ENCODE measurements around the gene CCR8. TPM values are rescaled to one million over a fixed set of nuclear protein-coding genes. Genes with fewer than 3 reads are reported as not detected.

Gene CCR8
- total RNA-seq, 1 donor from 2014 or later, result not detected

DNA sequence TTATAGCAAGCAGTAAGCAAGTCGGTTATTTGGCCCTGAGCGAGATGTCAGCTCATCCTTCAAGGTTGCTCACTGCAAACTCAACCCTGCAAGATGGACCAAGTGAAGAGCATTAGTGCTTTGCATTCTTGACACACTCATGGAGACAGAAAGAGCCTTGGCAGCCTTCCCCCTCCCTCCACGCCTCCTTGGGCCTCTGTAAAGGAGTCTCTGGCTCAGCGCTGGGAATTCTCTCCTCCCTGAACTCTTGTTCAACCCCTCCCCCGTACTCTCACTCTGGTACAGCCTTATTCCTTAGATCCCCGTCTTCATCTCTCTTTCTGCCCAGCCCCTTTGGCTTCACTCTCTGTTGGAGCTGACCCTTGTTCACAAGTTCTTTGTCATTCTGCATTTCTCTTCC, 47.5 kb upstream of the CCR8 start:
- Mint-ChIP-seq H3K4me3 (ENCODE audit: unreplicated experiment) (no peak overlapping the region), H3K27me3 (ENCODE audit: unreplicated experiment) (peaks cover 6% of the 10 kb centered on the region), H3K4me1 (ENCODE audit: unreplicated experiment) (peaks cover 32% of the 10 kb centered on the region), H3K27ac (ENCODE audit: unreplicated experiment) (no peak overlapping the region), H3K36me3 (ENCODE audit: low read depth, unreplicated experiment) (no peaks in the 10 kb centered on the region), H3K9me3 (ENCODE audit: unreplicated experiment) (no peaks in the 10 kb centered on the region)
- TF ChIP-seq, protein P1, sequence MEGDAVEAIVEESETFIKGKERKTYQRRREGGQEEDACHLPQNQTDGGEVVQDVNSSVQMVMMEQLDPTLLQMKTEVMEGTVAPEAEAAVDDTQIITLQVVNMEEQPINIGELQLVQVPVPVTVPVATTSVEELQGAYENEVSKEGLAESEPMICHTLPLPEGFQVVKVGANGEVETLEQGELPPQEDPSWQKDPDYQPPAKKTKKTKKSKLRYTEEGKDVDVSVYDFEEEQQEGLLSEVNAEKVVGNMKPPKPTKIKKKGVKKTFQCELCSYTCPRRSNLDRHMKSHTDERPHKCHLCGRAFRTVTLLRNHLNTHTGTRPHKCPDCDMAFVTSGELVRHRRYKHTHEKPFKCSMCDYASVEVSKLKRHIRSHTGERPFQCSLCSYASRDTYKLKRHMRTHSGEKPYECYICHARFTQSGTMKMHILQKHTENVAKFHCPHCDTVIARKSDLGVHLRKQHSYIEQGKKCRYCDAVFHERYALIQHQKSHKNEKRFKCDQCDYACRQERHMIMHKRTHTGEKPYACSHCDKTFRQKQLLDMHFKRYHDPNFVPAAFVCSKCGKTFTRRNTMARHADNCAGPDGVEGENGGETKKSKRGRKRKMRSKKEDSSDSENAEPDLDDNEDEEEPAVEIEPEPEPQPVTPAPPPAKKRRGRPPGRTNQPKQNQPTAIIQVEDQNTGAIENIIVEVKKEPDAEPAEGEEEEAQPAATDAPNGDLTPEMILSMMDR (IDR thresholded peaks at IDR 0.05; ENCODE audit: unreplicated experiment), result no peak
- no peak for DNase-seq (ENCODE audit: low spot score)

DNA sequence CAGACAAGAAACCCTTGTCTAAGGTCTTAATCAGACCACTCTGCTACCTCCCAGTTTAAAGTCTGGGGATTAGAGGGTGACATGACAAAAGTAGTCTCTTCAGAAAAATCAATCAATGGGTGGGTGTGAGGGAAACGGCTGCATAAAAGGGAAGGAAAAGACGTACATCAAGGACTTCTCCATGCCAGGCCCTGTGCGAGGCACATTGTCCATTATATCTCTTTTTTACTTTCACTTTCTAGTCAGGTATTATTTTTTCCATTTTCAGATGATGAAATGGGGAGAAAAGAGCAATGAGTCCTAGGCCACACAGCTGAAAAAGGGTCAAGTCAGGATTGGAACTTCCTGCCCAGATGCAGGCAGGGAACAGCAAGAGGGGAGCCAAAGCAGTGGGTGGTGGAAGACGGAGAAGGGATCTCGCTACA, 45.0 kb upstream of the CCR8 start:
- Mint-ChIP-seq H3K27me3 (ENCODE audit: unreplicated experiment) (peaks cover 6% of the 10 kb centered on the region), H3K9me3 (ENCODE audit: unreplicated experiment) (no peaks in the 10 kb centered on the region), H3K4me3 (ENCODE audit: unreplicated experiment) (no peak overlapping the region), H3K4me1 (ENCODE audit: unreplicated experiment) (peaks cover 23% of the 10 kb centered on the region), H3K36me3 (ENCODE audit: low read depth, unreplicated experiment) (no peaks in the 10 kb centered on the region), H3K27ac (ENCODE audit: unreplicated experiment) (no peak overlapping the region)
- no peak for DNase-seq (ENCODE audit: low spot score)
- TF ChIP-seq, protein P1 (IDR thresholded peaks at IDR 0.05; ENCODE audit: unreplicated experiment), result no peak

DNA sequence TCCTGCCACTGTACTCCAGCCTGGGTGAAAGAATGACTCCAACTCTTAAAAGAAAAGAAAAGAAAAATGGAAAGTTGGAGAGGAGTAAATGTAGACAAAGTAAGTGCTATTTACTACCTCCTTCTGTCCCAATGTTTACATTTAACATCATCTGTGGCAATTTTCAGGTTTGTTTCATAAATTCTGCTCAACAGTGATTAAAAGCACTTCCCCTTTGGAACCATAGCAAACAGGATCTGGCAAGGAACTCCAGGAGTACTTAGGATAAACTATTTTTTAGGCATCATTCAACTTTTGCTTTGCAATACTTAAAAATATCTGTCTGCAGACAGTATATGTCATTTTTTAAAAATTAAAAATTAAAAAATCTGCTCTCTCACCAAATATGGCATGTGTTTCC, 44.2 kb upstream of the CCR8 start:
- Mint-ChIP-seq H3K4me1 (ENCODE audit: unreplicated experiment) (peaks cover 21% of the 10 kb centered on the region), H3K27me3 (ENCODE audit: unreplicated experiment) (peaks cover 6% of the 10 kb centered on the region), H3K9me3 (ENCODE audit: unreplicated experiment) (no peaks in the 10 kb centered on the region), H3K4me3 (ENCODE audit: unreplicated experiment) (no peak overlapping the region), H3K27ac (ENCODE audit: unreplicated experiment) (no peak overlapping the region), H3K36me3 (ENCODE audit: low read depth, unreplicated experiment) (no peaks in the 10 kb centered on the region)
- no peak for DNase-seq (ENCODE audit: low spot score)
- TF ChIP-seq, protein P1 (IDR thresholded peaks at IDR 0.05; ENCODE audit: unreplicated experiment), result no peak

DNA sequence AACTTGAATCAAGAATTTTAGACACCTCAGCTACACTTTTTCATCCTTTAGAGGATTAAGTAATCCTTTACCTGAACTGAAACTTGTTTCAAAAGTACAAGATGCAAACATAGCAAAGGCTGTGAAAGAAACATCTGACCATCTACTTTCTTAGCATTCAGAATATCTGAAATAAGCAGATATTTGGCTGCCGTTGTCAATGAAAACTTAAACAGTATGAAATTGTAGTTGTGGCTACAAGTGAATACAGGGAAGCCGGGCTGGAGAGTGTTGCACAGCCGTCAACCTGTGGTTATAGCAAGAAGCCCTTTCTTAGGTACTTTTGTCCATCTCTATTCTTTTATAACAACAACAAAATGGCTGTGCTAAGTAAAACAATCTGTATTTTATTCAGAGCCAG, 42.7 kb upstream of the CCR8 start:
- Mint-ChIP-seq H3K4me1 (ENCODE audit: unreplicated experiment) (peaks cover 10% of the 10 kb centered on the region), H3K4me3 (ENCODE audit: unreplicated experiment) (no peak overlapping the region), H3K27me3 (ENCODE audit: unreplicated experiment) (peaks cover 6% of the 10 kb centered on the region), H3K9me3 (ENCODE audit: unreplicated experiment) (no peaks in the 10 kb centered on the region), H3K27ac (ENCODE audit: unreplicated experiment) (no peak overlapping the region), H3K36me3 (ENCODE audit: low read depth, unreplicated experiment) (no peaks in the 10 kb centered on the region)
- no peak for DNase-seq (ENCODE audit: low spot score)
- TF ChIP-seq, protein P1 (IDR thresholded peaks at IDR 0.05; ENCODE audit: unreplicated experiment), result no peak

DNA sequence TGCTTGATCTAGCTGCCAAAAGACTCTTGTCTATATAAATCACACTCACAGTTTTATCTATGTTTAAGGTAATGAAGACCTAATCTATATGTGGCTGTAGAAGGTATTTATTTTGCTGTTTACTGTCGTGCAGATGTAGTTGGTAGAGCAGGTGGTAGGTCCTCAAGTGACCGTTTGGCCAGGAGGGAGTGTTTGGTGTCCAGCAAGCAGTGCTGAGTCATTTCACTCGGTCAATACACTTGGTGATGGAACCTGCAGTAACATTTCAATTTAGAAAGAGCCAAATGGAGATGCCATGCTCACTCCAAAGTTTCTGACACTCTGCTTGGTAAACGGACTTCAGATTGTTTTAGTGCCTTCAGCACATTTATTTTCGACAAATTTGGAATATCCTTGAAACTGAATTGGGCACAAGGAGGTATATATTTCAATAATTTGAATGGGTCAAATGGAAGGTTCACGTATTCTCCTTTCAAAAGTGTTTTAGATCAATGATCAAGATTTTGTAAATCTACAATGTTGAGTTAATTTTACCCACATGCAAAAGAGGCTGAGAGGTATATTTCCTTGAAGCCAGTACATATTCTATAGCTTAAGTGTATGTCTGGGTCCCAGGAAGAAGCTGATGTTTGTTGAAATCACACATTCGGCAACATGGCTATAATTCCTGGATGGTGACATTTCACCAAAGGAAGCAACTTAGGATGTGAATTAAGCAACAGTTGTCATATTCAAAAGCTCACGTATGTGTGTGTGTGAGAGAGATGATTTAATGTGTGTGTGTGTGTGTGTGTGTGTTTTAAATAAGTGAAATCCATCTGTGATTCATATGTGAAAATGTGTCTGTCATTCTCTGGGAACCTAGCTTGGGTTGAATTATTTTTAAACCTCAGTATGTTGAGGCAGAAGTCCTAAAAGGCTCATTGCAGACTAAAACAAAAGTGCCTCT, 42.0 kb upstream of the CCR8 start:
- H3K9me3 Mint-ChIP-seq (ENCODE audit: unreplicated experiment), result no peaks in the 10 kb centered on the region
- no peak overlapping the region for H3K27ac Mint-ChIP-seq (ENCODE audit: unreplicated experiment)
- H3K36me3 Mint-ChIP-seq (ENCODE audit: low read depth, unreplicated experiment), result no peaks in the 10 kb centered on the region
- H3K4me3 Mint-ChIP-seq (ENCODE audit: unreplicated experiment), result no peak overlapping the region
- H3K4me1 Mint-ChIP-seq (ENCODE audit: unreplicated experiment), result peaks cover 12% of the 10 kb centered on the region
- peaks cover 5% of the 10 kb centered on the region for H3K27me3 Mint-ChIP-seq (ENCODE audit: unreplicated experiment)
- TF ChIP-seq, protein P1 (IDR thresholded peaks at IDR 0.05; ENCODE audit: unreplicated experiment), result no peak
- no peak for DNase-seq (ENCODE audit: low spot score)
